D721Med (cell line): ENCODE data around the gene GCKR.

ENCODE experiments used
- DNase-seq: peaks from one replicate; pipeline ENCODE4 v3.0.0; 2011; ENCODE audit warnings: low spot score; ENCODE audit not compliant: insufficient read length
- FAIRE-seq: peaks from 2 replicates; lab custom pipeline; 2011; peaks lifted over from hg19 to GRCh38; lab: Jason Lieb, UNC
- CTCF ChIP-seq: IDR thresholded peaks from 2 replicates; pipeline ENCODE4 v1.5.1; 2012; ENCODE audit warnings: mild to moderate bottlenecking, control low read depth; ENCODE audit not compliant: insufficient read depth; ENCODE audit errors: missing control alignments

Gene GCKR

GRCh38 chr2:27571681-27572080 is 75.0 kb downstream of the GCKR start:
- DNase-seq (no peak), FAIRE-seq (no peak)
- no peak for TF ChIP-seq CTCF

GRCh38 chr2:27572439-27572838 is 75.8 kb downstream of the GCKR start:
- no peak for FAIRE-seq
- no peak for TF ChIP-seq CTCF
- no peak for DNase-seq

- no peak for DNase-seq
- no peak for FAIRE-seq
- TF ChIP-seq CTCF: no peak
These were observed 76.4 kb downstream of the GCKR start for GRCh38 chr2:27572998-27573429.
